GM18511 (cell line): ENCODE measurements around the gene CLEC2D.
A peak's percentile ranks its signal among the peaks of the same experiment; 100 is the strongest.
"Not testable (repeated sequence)": the region's sequence is repeated elsewhere in the genome, so short reads cannot be mapped to it uniquely, and the experiment has no call there.

Experiments used
- ATAC-seq: cut with Tn5 transposase; IDR thresholded peaks from one replicate; pipeline ENCODE4 v1.9.1; 2021; ENCODE audit warnings: mild to moderate bottlenecking, moderate library complexity; ENCODE audit not compliant: unreplicated experiment

The CLEC2D gene

DNA sequence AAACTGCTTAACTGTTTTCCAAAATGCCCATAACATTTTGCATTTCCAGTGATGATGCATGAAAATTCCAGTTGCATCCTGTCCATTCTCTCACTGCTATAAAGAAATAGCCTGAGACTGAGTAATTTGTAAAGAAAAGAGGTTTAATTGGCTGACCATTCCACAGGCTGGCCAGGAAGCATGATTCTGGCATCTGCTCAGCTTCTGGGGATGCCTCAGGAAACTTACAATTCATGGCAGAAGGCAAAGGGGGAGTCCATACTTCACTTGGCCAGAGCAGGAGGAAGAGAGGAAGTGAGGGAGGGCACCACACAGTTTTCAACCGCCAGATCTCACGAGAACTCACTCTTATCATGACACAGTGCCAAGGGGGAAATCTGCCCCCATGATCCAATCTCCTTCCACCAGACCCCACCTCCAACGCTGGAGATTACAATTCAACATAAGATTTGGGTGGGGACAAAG, 18.2 kb upstream of the CLEC2D start:
- no peak for ATAC-seq

DNA sequence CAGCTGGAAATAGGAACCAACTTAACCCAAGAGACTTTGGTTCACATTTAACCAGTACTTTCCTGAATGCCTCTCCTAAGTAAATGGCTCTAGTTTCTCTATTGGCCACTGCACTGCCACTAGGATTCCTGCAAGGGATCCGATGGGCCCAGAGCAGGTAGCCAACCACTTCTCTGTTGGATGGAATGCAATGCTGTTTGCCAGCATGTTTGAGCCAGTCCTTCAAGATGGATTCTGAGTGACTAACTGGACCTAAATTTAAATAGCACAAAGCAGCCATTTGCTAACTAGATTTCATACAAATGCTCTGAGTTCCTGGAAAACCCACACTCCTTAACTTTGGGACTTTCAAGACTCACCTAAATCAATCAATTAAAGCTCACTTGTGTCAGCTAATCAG, 9.5 kb upstream of the CLEC2D start:
- no peak for ATAC-seq

DNA sequence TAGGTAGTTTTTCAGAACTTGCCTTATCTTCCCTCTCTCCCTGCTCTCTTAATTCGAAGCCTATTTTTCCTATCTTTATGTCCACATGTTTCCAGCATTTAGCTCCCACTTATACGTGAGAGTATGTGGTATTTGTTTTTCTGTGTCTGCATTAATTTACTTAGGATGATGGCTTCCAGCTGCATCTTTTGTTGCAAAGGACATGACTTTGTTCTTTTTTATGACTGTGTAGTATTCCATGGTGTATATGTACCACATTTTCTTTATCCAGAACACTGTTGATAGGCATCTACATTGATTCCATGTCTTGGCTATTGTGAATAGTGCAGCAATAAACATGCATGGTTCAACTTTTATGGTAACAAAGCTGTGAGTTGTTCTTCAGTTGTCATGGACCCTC, 7.8 kb upstream of the CLEC2D start:
- no peak for ATAC-seq

DNA sequence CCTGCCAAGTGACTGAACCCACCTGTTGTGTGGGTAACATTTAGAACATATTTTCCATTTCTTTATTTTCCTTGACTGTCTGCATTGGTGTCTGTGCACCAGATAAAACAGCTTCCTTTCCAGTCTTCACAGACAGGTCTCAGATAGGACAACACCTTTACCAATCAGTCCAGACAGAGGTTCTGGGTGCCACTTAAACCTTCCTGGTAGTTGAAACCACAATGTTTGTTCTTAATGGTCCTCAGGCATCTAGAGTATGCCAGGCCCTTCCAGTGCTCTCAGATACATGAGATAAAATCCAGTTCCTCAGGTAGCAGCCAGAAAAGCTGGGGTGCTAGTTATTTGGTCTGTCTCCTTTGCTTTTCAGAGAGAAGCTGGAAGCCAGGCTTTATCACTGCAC, 7.0 kb upstream of the CLEC2D start:
- no peak for ATAC-seq

DNA sequence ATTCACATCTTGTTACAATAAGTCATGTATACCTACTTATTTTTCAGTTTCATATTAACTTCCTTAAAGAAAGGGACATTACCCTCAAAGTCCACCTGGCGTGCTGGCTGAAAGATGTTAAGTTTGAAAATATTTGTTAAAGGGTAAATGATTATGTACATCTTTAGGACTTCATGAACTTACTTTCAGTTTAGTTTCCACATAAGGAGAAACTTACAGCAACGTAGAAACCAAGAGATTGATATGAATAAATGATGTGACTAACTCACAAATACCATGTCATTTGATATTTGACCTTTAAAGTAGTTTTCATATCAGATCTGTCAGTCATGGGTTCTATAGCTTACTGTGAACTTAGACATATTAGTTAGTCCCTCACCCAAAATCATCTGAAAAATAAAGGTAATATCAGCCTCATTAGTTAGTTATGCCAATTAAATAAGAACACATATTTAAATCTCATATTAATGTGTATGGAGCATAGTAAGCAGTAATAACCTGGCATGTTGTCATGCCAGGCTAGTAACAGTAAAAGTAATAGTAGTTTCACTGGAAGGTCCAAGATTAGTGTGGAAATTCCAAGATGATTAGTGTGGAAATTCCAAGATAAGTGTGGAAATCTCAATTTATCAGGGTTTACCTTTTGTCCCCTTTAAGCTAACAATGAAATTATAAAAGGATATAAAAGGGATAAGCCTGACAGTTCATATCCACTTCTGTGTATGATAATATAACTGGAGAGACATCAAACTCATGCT, 1.9 kb upstream of the CLEC2D start:
- ATAC-seq = peak; percentile 71

DNA sequence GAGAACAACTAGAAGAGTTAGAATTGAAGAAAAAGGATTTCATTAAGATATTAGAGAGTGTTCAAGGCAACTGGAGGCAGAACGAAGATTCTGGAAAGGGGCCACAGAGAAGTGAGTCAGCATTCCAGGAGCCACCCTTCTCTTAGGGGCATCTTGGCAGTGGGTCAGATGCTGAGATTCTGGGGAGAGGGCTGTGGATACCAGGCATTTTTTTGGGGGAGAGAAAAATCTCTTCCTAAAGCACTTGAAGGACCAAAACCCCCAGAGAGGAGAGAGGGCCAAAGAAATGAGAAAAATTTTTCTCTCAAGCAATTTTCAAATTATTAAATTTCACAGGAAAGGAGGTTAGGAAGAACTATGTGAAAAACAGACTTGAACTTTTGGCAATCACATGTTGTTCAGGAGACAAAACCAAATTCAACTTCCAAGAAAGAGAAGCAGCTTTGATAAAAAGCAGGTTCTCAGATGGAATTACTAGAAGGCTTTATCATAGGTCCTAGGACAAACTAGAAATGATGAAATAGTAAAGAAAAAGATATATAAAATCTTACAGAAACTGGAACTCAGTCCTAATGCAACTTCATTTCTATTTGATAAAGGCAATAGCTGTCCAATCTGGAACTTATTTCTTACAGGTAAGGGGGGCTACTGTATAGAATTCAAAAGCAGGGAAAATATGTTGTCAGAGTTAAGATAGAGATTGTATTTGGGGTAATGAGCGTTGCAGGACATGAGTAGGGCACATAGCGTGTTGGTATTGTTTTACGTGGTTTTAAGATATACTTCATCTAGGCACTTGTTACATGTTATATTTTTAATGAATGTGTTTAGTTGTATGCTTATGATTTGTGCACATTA, 1.1 kb upstream of the CLEC2D start:
- ATAC-seq = no peak

DNA sequence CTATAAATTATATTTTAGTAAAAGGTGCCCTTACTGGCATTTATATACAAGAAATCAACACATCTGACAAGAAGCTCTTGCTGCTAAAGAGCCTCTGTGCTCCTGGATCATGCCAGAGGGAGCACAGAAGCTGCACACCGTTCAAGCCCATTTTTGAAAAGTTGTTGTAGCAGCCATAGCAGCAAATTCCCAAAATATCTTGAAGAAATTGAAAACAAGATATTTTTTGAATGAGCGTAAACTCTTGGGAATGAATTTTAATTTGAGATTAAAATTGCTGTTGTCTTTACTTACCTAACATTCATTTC, 540 bp upstream of the CLEC2D start:
- no peak for ATAC-seq

DNA sequence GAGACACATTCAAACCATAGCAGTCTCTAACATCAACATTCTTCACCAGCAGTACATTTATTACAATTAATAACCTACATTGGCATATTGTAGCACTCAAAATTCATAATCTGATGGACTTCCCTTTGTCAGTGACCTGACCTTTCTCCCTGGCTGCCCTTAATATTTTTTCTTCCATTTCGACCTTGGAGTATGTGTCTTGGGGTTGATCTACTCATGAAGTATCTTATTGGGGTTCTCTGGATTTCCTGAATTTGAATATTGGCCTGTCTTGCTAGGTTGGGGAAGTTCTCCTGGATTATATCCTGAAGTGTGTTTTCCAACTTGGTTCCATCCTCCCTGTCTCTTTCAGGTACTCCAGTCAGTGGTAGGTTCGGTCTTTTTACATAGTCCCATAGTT, 2.8 kb downstream of the CLEC2D start:
- ATAC-seq = not testable (repeated sequence)

DNA sequence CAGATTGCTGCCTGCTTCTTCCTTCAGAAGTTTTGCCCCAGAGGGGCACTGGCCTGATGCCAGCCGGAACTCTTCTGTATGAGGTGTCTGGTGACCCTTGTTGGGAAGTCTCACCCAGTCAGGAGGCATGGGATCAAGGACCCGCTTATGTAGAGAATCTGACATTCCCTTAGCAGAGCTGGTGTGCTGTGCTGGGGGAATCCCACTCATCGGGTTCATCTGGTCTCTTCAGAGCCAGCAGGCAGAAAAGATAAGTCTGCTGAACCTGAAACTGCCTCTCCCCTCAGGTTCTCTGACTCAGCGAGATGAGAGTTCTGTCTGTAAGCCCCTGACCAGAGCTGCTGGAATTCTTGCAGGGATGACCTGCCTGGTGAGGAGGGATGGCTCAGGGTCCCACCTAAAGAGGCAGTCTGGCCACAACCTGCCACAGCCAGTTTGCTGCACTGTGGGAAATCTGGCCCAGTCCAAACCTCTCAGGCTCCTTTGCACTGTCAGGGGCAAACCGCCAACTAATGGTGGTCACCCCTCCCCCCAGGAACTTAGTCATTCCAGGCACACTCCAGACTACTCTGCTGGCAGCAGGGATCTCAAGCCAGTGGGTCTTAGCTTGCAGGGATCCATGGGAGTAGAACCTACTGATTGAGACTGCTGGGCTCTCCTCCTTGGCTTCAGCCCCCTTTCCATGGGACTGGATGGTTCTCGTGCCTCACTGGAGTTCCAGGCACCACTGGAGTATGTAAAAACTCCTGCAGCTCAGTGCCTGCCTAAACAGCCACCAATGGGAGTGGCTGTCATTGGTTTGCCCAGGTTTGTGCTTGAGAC, 4.1 kb downstream of the CLEC2D start:
- ATAC-seq = peak; percentile 53

DNA sequence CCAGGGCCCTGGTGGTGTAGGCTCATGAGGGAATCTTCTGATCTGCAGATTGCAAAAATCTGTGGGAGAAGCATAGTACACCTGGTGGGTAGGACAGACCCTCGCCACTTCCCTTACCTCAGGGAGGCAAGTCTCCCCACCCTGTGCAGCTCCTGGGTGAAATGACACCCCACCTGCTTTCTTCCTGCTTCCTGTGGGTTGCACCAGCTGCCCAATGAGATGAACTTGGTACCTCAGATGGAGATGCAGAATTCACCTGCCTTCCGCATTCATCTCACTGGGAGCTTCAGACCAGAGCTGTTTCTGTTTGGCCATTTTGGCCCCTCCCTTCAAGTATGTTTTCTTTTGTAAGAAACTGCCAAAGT, 4.7 kb downstream of the CLEC2D start:
- peak; percentile 22 for ATAC-seq

DNA sequence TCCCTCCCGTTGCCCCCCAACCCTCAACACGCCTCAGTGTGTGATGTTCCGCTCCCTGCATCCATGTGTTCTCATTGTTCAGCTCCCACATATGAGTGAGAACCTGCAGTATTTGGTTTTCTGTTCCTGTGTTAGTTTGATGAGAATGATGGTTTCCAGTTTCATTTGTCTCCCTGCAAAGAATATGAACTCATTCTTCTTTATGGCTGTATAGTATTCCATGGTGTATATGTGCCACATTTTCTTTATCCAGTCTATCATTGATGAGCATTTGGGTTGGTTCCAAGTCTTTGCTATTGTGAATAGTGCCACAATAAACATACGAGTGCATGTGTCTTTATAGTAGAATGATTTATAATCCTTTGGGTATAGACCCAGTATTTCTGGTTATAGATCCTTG, 13.0 kb downstream of the CLEC2D start:
- ATAC-seq = not testable (repeated sequence)

DNA sequence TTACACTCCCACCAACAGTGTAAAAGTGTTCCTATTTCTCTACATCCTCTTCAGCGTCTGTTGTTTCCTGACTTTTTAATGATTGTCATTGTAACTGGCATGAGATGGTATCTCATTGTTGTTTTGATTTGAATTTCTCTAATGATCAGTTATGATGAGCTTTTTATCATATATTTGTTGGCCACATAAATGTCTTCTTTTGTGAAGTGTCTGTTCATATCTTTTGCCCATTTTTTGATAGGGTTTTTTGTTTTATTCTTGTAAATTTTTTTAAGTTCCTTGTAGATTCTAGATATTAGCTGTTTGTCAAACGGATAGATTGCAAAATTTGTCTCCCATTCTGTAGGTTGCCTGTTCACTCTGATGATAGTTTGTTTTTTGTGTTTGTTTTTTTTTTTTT, 13.4 kb downstream of the CLEC2D start:
- ATAC-seq = not testable (repeated sequence)

DNA sequence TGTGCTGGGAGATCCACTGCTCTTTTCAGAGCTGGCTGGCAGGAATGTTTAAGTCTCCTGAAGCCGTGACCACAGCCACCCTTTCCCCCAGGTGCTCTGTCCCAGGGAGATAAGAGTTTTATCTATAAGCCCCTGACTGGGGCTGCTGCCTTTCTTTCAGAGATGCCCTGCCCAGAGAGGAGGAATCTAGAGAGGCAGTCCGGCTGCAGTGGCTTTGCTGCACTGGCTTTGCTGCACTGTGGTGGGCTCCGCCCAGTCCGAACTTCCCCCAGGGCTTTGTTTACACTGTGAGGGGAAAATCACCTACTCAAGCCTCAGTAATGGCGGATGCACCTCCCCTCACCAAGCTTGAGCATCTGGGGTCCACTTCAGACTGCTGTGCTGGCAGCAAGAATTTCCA, 15.9 kb downstream of the CLEC2D start:
- not testable (repeated sequence) for ATAC-seq

DNA sequence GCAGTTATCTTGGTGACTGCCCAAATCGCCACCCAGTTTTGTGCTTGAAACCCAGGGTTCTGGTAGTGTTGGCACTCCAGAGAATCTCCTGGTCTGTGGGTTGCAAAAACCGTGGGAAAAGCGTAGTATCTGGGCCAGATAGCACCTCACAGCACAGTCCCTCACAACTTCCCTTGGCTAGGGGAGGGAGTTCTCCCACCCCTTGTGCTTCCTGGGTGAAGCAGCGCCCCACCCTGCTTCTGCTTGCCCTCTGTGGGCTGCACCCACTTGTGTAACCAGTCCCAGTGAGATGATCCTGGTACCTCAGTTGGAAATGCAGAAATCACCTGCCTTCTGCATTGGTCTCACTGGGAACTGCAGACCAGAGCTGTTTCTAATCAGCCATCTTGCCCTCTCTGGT, 16.4 kb downstream of the CLEC2D start:
- ATAC-seq = no peak

DNA sequence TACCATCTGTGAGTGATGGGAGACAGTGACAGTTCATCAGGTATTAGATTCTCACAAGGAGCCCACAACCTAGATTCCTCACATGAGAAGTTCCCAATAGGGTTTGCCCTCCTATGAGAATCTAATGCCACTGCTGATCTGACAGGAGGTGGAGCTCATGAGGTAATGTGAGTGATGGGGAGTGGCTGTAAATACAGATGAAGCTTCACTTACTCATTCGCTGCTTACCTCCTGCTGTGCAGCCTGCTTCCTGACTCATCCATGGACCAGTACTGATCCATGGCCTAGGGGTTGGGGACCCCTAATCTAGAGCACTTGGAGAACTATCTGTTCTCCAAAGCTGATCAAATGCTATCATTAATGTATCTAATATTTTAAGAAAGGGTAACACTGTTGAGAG, 17.7 kb downstream of the CLEC2D start:
- no peak for ATAC-seq

DNA sequence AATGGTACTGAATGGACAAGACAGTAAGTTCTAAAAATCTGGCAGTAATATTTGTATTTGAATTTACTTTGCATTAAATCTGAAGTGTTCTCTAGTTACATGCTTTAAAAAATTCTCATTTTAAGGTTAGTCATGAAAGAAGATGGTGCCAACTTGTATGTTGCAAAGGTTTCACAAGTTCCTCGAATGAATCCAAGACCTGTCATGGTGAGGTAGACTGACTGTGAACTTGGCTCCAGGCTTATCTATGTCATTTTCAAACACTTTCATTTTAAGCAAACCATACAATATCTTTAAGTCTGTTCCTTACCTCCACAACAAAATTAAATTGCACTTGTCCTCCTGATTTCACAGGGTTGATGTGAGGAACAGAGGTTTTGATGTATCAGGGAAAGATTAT, 23.4 kb downstream of the CLEC2D start:
- no peak for ATAC-seq

DNA sequence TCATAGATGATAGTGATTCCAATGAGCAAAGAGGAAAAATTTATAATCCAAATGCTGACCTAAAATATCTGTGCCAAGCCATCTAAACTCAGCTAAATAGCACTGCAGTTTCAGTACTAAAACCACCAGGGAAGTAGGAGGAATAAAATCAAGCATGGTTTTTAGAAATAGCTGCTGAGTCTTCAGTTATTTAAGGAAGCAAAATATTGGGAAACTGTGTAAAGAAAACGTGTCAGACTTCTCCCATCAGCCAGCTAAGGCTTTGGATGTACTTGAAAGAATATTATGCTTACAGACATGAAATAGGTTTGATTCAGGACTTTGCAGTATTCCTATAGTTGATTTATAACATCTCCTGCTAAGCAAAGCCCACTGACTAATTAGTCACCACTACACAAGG, 24.7 kb downstream of the CLEC2D start:
- ATAC-seq = no peak

DNA sequence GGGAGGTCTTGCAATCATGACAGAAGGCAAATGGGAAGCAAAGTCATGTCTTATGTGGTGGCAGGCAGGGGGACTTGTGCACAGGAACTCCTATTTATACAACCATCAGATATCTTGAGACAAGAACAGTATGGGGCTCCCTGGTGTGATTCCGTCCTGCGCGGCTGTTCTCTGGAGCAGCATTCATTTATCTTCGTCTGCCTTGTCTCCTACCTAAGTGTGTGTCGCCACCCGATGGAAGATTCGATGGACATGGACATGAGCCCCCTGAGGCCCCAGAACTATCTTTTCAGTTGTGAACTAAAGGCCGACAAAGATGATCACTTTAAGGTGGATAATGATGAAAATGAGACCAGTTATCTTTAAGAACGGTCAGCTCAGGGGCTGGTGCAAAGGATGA, 25.6 kb downstream of the CLEC2D start:
- not testable (repeated sequence) for ATAC-seq

DNA sequence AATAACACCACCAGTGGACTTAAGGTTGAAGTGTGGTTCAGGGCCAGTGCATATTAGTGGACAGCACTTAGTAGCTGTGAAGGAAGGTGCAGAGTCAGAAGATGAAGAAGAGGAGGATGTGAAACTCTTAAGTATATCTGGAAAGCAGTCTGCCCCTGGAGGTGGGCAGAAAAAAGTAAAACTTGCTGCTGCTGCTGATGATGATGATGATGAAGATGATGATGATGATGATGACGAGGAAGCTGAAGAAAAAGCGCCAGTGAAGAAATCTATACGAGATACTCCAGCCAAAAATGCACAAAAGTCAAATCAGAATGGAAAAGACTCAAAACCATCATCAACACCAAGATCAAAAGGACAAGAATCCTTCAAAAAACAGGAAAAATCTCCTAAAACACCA, 26.1 kb downstream of the CLEC2D start:
- not testable (repeated sequence) for ATAC-seq

DNA sequence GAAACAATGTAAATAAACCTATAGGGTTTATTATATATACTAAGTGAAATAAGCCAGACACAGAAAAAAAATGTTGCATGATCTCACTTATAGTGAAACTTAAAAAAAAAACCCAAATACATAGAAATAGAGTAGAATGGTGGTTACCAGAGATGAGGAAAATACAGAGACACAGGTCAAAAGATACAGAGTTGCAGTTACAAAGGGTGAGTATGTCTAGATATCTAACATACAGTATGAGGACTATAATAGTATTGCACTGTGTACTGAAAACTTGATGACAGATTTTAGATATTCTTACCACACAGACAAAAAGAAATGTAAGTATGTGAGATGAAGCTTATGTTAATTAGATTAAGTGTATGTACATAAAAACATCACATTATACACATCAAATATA, 28.1 kb downstream of the CLEC2D start:
- ATAC-seq = no peak

DNA sequence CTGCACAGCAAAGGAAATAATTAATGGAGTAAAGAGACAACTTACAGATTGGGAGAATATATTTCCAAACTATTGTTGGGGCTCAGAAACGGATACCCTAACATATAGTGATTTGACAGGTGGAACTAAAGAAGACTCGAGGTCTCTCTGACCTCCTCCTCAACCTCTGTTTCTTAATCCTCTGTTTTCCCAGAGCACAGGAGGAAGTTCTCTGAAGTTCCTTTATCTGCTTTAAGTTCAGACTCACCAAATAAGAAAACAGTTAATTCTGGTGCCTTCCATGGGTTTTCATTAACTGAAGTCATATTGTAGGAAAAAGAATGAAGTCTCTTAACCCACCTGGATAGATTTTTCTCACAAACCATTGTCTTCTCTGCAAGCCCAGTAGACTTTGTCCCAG, 29.2 kb downstream of the CLEC2D start:
- no peak for ATAC-seq
